HG03025 (cell line): ENCODE measurements around the gene TYMP.

Experiments used
- ATAC-seq: cut with Tn5 transposase; IDR thresholded peaks from one replicate; pipeline ENCODE4 v1.9.1; 2021; ENCODE audit warnings: mild to moderate bottlenecking, moderate library complexity; ENCODE audit not compliant: unreplicated experiment, low FRiP score

Gene TYMP

GRCh38 chr22:50486561-50487289, 43.1 kb downstream of the TYMP start, which contains the start of gene MIOX:
TSS of gene MIOX (plus strand) at chr22:50486859. CDS start at chr22:50486898, 39 bp downstream.
- ATAC-seq: no peak

GRCh38 chr22:50485221-50486131, 44.3 kb downstream of the TYMP start:
- no peak for ATAC-seq

GRCh38 chr22:50483977-50484853, 45.6 kb downstream of the TYMP start:
- no peak for ATAC-seq

- no peak for ATAC-seq
Observed at GRCh38 chr22:50483556-50483955, 46.3 kb downstream of the TYMP start.

- ATAC-seq: no peak
Observed at GRCh38 chr22:50483106-50483505, 46.7 kb downstream of the TYMP start.

DNA sequence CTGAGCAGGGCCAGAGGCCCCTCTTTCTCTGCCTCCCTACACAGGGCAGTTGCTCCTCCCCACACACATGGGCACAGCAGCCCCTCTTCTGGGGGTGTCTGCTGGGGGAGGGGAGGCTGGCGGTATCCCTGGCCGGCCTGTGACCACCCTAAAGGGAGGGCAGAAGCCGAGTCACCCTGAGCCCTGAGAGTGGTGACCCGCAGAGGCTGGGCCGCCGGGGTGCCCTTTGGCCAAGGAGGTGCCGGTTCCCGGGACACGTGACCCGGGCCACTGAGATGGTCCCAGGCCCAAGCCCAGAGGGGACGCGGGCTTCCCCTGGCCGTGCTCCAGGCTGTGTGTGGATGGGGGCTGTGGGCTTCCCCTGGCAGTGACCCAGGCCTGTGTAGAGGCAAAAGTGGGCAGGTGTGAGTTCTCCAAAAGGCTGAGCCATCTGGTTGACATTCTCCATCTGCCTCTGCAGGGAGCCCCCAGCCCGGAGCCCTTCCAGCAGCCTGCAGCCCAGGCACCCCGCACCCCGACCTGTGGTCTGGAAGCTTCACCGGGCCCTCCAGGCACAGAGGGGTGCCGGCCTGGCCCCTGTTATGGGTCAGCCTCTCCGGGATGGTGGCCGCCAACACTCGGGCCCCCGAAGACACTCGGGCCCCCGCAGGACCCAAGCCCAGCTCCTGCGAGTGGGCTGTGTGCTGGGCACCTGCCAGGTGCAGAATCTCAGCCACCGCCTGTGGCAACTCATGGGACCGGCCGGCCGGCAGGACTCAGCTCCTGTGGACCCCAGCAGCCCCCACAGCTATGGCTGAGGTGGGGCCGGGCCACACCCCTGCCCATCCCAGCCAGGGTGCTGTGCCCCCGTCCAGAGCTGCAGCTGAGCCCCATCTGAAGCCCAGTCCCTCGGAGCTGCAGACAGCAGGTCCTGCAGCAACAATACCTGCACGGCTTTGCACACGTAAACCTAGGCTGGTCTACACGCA, 47.4 kb downstream of the TYMP start:
- no peak for ATAC-seq

GRCh38 chr22:50481440-50482106, 48.2 kb downstream of the TYMP start, which contains the start of gene ADM2:
TSS of gene ADM2 (plus strand) at chr22:50481543. CDS start at chr22:50481848, 305 bp downstream.
- ATAC-seq: no peak

DNA sequence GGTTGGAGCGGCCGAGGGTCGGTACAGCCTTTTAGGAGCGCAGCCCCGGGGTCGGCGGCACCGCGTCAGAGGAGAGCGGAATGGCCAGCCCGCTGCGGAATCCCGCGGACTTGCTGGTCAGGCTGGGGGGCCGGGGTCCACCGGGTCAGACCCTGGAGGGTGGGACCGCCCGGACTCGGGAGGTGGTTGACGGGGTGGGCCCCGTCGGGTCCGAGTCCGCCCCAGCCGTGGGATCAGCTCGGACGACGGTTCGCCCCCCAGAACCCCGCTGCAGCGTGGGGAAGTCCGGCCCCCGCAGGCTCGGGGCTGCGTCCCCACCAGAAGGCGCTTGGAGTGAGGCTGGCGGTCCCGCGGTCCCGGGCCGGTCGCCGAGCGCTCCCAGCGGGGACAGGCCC, 48.8 kb downstream of the TYMP start:
- ATAC-seq: no peak

GRCh38 chr22:50479721-50480120, 50.1 kb downstream of the TYMP start:
- ATAC-seq: no peak

DNA sequence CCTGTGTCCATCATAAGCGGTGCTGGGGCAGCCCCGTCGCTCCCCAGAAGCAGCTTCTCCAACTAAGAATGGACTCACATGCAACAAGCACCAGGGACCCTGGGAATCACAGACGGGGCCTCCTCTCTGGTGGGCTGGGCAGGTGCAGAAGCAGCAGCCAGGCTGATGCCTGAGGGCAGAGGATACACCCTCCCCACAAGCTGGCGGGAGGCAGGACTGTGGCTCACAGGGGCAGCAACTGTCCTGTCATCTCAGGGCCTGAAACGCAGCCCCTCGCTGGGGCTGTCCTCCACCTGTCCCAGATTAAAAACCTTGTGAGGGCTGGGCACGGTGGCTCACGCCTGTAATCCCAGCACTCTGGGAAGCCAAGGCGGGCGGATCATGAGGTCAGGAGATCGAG, 51.9 kb downstream of the TYMP start:
- ATAC-seq: no peak

- ATAC-seq: no peak
Observed at GRCh38 chr22:50476868-50477267, 52.9 kb downstream of the TYMP start.
